Stimulated activated naive CD4-positive, alpha-beta T cell (primary cell): ENCODE data around the gene ABCC1.

Experiments used
- DNase-seq, 6 experiments: peaks; one replicate each; lab custom pipeline; 2025; lab: John Stamatoyannopoulos, UW

ABCC1 gene

GRCh38 chr16:15946257-15947044 lies 3.0 kb upstream of the ABCC1 start:
- DNase-seq: no peak

GRCh38 chr16:15947983-15948509 lies 1.4 kb upstream of the ABCC1 start:
- no peak for DNase-seq

GRCh38 chr16:15948532-15949209 lies 745 bp upstream of the ABCC1 start:
- DNase-seq: peak in 1 of 6 experiments; percentile 35

- DNase-seq: peak; percentile 37 to 65 (median 55)
These were observed 892 bp downstream of the ABCC1 start for GRCh38 chr16:15950161-15950854.

- DNase-seq: no peak
These were observed 1.5 kb downstream of the ABCC1 start for GRCh38 chr16:15950869-15951268.

GRCh38 chr16:15951852-15952251 lies 2.4 kb downstream of the ABCC1 start:
- DNase-seq: no peak

- no peak for DNase-seq
These were observed 2.9 kb downstream of the ABCC1 start for GRCh38 chr16:15952265-15952711.

GRCh38 chr16:15953477-15953876 lies 4.1 kb downstream of the ABCC1 start:
- DNase-seq: no peak

- no peak for DNase-seq
These were observed 4.8 kb downstream of the ABCC1 start for GRCh38 chr16:15953929-15954813.

GRCh38 chr16:15954814-15955151 lies 5.4 kb downstream of the ABCC1 start:
- no peak for DNase-seq

GRCh38 chr16:15955425-15955824 lies 6.0 kb downstream of the ABCC1 start:
- no peak for DNase-seq

- DNase-seq: peak in 2 of 6 experiments; percentile 18 to 22
These were observed 6.7 kb downstream of the ABCC1 start for GRCh38 chr16:15956106-15956505.

GRCh38 chr16:15958703-15959348 lies 9.4 kb downstream of the ABCC1 start:
- DNase-seq: no peak

GRCh38 chr16:15960124-15960971 lies 10.9 kb downstream of the ABCC1 start:
- no peak for DNase-seq

- DNase-seq: peak; percentile 43 to 93 (median 83)
These were observed 11.7 kb downstream of the ABCC1 start for GRCh38 chr16:15961060-15961511.

- peak in 1 of 6 experiments; percentile 81 for DNase-seq
These were observed 12.2 kb downstream of the ABCC1 start for GRCh38 chr16:15961571-15962090.

GRCh38 chr16:15963307-15963910 lies 14.0 kb downstream of the ABCC1 start:
- no peak for DNase-seq

GRCh38 chr16:15966420-15966819 lies 17.0 kb downstream of the ABCC1 start:
- no peak for DNase-seq

GRCh38 chr16:15966836-15967546 lies 17.6 kb downstream of the ABCC1 start:
- no peak for DNase-seq
